Activated naive CD8-positive, alpha-beta T cell treated with anti-CD3 and anti-CD28 coated beads, Interleukin-2, amount 50 U/mL, for 16 hours (primary cell): ENCODE data around the gene FCSK.
A peak's percentile ranks its signal among the peaks of the same experiment; 100 is the strongest.
"Not testable (repeated sequence)": the region's sequence is repeated elsewhere in the genome, so short reads cannot be mapped to it uniquely, and the experiment has no call there.

Source experiments
- DNase-seq: peaks from one replicate; pipeline ENCODE4 v3.0.0-alpha.2; 2020; ENCODE audit warnings: low read depth, low spot score

The FCSK gene

DNA sequence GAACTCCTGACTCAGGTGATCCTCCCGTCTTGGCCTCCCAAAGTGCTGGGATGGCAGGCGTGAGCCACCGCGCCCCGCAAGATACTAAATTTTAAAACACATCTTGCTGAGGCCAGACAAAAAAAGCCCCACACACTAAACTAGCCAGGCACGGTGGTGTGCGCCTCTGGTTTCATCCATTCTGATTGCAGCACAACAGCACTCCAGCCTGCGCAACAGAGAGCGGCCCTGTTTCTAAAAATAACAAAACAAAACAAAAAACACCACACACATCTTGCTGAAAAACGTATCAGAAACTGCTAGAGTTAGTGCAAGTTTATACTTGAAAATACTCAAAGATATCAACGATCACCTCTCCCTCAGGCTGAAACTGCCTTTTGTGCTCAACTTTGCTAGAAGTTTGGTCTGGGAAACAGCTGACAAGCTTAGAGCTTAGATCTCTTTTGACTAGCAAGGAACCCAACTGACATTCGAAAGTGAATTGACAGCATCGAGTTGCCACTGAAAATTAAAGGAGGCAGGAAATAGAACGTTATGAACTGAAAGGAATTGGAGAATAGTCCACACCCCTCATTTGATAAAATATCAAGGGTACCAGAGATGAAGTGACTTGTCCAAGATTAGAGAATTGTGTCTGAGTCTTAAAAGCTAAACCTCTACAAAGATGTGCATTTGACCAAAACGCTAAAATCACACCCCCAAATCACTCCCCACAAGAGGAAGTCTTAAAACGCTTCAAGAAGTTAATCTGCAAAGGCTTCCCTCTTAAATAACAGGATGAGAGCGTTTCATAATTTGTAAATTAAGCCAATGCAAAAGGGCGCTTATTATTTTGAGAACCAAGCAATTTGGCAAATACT, 68.1 kb downstream of the FCSK start:
- no peak for DNase-seq

GRCh38 chr16:70523076-70523742, 68.8 kb downstream of the FCSK start, which contains the start of gene COG4:
Gene COG4 (minus strand): TSS chr16:70523554. CDS start chr16:70523543, 11 bp downstream.
- DNase-seq, result peak; percentile 84

DNA sequence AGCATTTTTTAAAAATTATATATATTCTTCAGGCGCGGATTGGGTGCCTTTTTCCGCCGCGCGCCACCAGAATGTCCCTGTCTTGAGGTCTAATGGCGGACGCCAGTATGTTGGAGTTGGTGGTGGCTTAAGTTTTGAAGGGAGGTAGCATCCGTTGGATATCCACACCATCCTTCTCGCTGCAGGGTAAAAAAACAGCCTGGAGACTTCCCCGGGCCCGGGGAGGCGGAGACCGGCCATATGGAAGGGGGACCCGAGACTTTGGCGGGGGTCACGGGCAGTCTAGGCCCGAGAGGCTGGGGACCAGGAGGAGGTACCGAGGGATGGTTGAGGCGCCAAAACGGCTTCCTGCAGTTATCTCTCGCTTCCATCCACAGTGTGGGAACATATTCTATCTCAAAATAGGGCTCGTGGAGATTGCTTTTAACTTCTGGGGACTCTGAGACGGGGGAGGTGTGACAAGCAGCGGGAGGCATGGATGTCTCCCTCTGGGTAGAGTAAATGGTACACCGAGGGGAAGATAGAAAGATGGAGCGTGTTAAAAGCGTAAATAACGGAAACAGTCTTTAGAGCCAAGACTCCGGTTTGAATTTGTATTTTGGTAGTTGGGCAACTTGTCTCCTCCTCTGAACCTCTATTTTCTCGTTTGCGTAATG, 69.5 kb downstream of the FCSK start, which contains the start of gene SF3B3:
SF3B3 (plus strand) TSS at position 74 of the 656 bp plus-strand sequence. CDS start 2,841 bp downstream, outside the sequence.
- peak; percentile 25 for DNase-seq

DNA sequence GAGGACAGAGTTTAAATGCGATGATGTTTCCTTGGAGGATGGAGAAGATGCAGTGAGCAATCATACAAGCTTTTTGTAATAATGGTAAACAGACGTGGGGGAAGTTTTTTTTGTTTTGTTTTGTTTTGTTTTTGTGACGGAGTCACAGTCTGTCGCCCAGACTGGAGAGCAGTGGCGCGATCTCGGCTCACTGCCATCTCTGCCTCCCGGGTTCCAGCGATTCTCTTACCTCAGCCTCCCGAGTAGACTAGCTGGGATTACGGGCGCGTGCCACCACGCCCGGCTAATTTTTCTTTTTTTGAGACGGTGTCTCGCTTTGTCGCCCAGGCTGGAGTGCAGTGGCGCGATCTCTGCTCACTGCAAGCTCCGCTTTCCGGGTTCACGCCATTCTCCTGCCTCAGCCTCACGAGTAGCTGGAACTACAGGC, 70.0 kb downstream of the FCSK start:
- DNase-seq, result not testable (repeated sequence)

- DNase-seq, result no peak
Observed at GRCh38 chr16:70526403-70526802, 72.0 kb downstream of the FCSK start.

DNA sequence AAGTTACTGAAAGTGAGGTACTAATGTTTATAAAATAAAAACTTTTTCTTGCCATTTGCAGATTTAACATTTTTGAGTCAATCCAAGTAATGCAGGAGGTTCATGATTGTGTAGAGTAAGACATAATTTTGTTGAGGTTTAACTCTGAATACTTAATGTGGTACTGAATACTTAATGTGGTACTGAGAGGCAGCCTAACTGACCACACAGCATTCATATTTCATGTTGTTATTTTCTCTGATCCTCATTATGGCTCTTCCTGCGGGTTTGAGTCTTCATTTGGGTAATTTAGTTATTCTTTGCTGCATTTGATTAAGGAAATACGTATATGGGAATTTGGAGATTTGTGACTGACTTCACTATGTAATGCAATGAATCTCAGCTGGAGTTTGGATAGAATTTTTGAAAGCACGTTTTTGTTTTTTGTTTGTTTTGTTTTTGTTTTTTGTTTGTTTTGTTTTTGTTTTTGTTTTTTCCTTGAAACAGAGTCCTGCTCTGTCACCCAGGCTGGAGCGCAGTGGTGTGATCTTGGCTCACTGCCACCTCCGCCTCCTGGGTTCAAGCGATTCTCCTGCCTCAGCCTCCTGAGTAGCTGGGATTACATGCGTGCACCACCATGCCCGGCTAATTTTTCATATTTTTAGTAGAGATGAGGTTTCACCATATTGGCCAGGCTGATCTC, 73.1 kb downstream of the FCSK start:
- DNase-seq, result no peak

DNA sequence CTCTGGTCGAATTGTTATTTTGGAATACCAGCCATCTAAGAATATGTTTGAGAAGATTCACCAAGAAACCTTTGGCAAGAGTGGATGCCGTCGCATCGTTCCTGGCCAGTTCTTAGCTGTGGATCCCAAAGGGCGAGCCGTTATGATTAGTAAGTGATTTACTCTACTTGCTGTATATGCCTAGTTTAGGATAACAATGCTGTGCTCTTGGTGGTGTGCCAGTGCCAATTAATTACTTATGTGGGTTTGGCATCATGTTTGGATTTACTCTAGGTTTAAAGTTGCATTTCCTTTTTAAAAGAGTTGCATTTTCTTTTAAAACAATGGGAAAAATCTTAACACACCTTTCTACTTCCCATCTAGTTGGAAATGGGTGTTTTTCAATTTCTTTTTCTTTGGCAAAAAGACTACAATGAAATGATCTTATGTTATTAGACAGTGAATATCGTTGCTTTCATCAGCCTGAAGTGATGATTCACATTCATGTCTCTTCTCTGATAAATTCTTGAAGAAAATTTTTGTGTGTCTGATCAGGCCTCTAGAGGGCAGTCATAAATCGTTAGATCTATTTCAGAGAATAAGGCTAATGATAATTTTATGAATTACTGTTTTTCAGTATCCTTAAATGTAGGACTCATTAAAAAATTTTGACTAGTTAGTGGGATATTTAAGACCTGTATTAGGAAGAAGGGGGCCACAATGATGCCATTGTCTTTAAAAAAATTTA, 74.8 kb downstream of the FCSK start:
- DNase-seq, result no peak
